ENCODE data around the gene UBQLN4.

Gene UBQLN4

GRCh38 chr1:156053768-156054499 lies at the start of gene UBQLN4:
Gene UBQLN4 (minus strand): TSS chr1:156053798. CDS start chr1:156053701, 97 bp downstream.
- no peaks in the 10 kb centered on the region for H3K9me3 ChIP-seq (ENCODE audit: control insufficient read depth, insufficient read depth, low read length)
- peaks cover 5% of the 10 kb centered on the region for H3K4me1 ChIP-seq (ENCODE audit: control insufficient read depth, insufficient read depth, low read length)
- peak within 1 kb of the TSS; percentile 96 for H3K4me3 ChIP-seq (ENCODE audit: low read depth, low read length)
- H3K27me3 ChIP-seq (ENCODE audit: control insufficient read depth, insufficient read depth, low read length) = peaks cover 8% of the 10 kb centered on the region
- peaks cover 8% of the 10 kb centered on the region for H3K36me3 ChIP-seq (ENCODE audit: control insufficient read depth, insufficient read depth, low read length)
- H3K9ac ChIP-seq (ENCODE audit: low read depth, low read length) = peak within 1 kb of the TSS; percentile 92

- no peaks in the 10 kb centered on the region for H3K36me3 ChIP-seq (ENCODE audit: control insufficient read depth, insufficient read depth, low read length)
- H3K4me1 ChIP-seq (ENCODE audit: control insufficient read depth, insufficient read depth, low read length) = peaks cover 20% of the 10 kb centered on the region
- H3K9me3 ChIP-seq (ENCODE audit: control insufficient read depth, insufficient read depth, low read length) = no peaks in the 10 kb centered on the region
- no peak overlapping the region for H3K4me3 ChIP-seq (ENCODE audit: low read depth, low read length)
- H3K27me3 ChIP-seq (ENCODE audit: control insufficient read depth, insufficient read depth, low read length) = no peaks in the 10 kb centered on the region
- no peak overlapping the region for H3K9ac ChIP-seq (ENCODE audit: low read depth, low read length)
Observed at GRCh38 chr1:156102633-156103511, 49.3 kb upstream of the UBQLN4 start.

- no peaks in the 10 kb centered on the region for H3K27me3 ChIP-seq (ENCODE audit: control insufficient read depth, insufficient read depth, low read length)
- peaks cover 18% of the 10 kb centered on the region for H3K4me1 ChIP-seq (ENCODE audit: control insufficient read depth, insufficient read depth, low read length)
Observed at GRCh38 chr1:156101880-156102279, 48.3 kb upstream of the UBQLN4 start.

GRCh38 chr1:156100205-156100995 lies 46.8 kb upstream of the UBQLN4 start:
- Histone ChIP-seq H3K4me1 (ENCODE audit: control insufficient read depth, insufficient read depth, low read length) (peaks cover 16% of the 10 kb centered on the region), H3K4me3 (ENCODE audit: low read depth, low read length) (no peak overlapping the region), H3K9me3 (ENCODE audit: control insufficient read depth, insufficient read depth, low read length) (no peaks in the 10 kb centered on the region), H3K9ac (ENCODE audit: low read depth, low read length) (no peak overlapping the region), H3K27me3 (ENCODE audit: control insufficient read depth, insufficient read depth, low read length) (no peaks in the 10 kb centered on the region), H3K36me3 (ENCODE audit: control insufficient read depth, insufficient read depth, low read length) (no peaks in the 10 kb centered on the region)

More at GRCh38 chr1:156101880-156102279, 48.3 kb upstream of the UBQLN4 start:
- no peak overlapping the region for H3K4me3 ChIP-seq (ENCODE audit: low read depth, low read length)
- H3K9me3 ChIP-seq (ENCODE audit: control insufficient read depth, insufficient read depth, low read length) = no peaks in the 10 kb centered on the region
- H3K9ac ChIP-seq (ENCODE audit: low read depth, low read length) = no peak overlapping the region
- no peaks in the 10 kb centered on the region for H3K36me3 ChIP-seq (ENCODE audit: control insufficient read depth, insufficient read depth, low read length)

DNA sequence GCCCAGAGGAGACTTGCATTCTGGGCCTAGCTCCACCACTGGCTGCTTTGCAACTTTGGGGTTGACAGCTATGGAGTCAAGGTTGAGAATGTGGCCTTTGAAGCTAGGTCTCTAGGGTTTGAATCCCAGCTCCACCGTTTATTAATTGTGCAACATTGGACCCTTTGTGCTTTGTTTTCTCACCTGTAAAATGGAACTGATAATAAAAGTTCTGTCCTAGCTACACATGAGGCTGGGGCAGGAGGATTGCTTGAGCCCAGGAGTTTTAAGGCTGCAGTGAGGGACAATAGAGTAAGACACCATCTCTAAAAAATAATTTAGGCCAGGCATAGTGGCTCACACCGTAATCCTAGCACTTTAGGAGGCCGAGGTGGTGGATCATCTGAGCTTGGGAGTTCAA lies 45.7 kb upstream of the UBQLN4 start:
- Histone ChIP-seq H3K9ac (ENCODE audit: low read depth, low read length) (no peak overlapping the region), H3K27me3 (ENCODE audit: control insufficient read depth, insufficient read depth, low read length) (no peaks in the 10 kb centered on the region), H3K36me3 (ENCODE audit: control insufficient read depth, insufficient read depth, low read length) (no peaks in the 10 kb centered on the region), H3K4me1 (ENCODE audit: control insufficient read depth, insufficient read depth, low read length) (peaks cover 8% of the 10 kb centered on the region), H3K4me3 (ENCODE audit: low read depth, low read length) (no peak overlapping the region), H3K9me3 (ENCODE audit: control insufficient read depth, insufficient read depth, low read length) (no peaks in the 10 kb centered on the region)

DNA sequence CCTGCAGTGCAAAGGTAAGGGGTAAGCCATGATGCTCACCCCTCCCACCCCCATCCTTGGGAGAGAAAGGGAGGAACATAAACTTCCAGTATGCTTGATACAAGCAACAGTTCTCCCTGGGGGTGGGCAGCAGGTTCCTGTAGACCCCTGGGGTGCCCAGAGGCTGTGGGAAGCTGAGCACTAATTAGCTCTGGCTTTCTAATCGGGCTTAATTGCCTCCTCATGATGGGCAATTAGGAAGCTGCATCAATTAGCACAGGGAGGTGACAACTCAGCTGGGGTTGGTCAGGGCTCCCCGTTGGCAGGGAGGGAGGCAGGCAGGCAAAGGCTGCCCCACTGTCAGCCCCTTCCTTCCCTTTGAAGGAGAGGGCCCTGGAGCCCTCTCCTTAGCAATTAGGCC lies 45.2 kb upstream of the UBQLN4 start:
- H3K4me3 ChIP-seq (ENCODE audit: low read depth, low read length) = no peak overlapping the region
- H3K9ac ChIP-seq (ENCODE audit: low read depth, low read length) = no peak overlapping the region
- H3K4me1 ChIP-seq (ENCODE audit: control insufficient read depth, insufficient read depth, low read length) = peaks cover 6% of the 10 kb centered on the region

DNA sequence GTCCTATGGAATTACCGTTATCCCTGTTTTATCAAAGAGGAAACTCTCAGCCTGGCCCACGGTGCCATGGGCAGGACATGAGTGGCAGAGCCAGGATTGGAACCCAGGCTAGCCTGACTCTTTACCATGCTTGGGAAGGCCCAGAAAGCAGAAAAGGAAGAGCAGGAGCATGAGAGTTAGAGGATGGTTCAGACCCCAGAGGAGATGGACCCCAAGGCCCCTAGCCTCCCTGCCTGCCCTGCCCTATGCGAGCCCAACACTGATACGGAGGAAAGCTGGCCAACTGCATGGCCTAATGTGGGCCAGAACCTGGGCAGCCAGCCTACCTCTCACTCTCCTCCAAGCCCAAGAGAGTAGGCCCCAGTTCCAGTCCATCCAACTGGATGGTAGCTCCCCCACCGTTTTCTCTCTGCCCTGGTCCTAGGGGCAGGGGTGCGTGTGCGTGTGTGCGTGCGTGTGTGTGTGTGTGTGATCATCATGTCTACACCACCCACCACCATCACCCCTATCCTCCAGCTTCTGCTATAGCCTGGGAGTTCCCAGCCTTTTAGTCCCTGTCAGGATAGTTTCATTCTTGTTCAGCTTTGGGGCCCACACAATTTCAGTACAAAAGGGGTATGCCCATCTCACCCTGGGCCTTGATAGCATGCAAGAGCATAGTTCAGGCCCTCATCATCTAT lies 44.0 kb upstream of the UBQLN4 start:
- H3K9me3 ChIP-seq (ENCODE audit: control insufficient read depth, insufficient read depth, low read length) = no peaks in the 10 kb centered on the region
- peaks cover 6% of the 10 kb centered on the region for H3K4me1 ChIP-seq (ENCODE audit: control insufficient read depth, insufficient read depth, low read length)
- no peak overlapping the region for H3K9ac ChIP-seq (ENCODE audit: low read depth, low read length)
- H3K27me3 ChIP-seq (ENCODE audit: control insufficient read depth, insufficient read depth, low read length) = no peaks in the 10 kb centered on the region
- no peaks in the 10 kb centered on the region for H3K36me3 ChIP-seq (ENCODE audit: control insufficient read depth, insufficient read depth, low read length)
- no peak overlapping the region for H3K4me3 ChIP-seq (ENCODE audit: low read depth, low read length)

More for the DNA sequence above, 45.2 kb upstream of the UBQLN4 start:
- no peaks in the 10 kb centered on the region for H3K27me3 ChIP-seq (ENCODE audit: control insufficient read depth, insufficient read depth, low read length)
- no peaks in the 10 kb centered on the region for H3K9me3 ChIP-seq (ENCODE audit: control insufficient read depth, insufficient read depth, low read length)
- H3K36me3 ChIP-seq (ENCODE audit: control insufficient read depth, insufficient read depth, low read length) = no peaks in the 10 kb centered on the region

DNA sequence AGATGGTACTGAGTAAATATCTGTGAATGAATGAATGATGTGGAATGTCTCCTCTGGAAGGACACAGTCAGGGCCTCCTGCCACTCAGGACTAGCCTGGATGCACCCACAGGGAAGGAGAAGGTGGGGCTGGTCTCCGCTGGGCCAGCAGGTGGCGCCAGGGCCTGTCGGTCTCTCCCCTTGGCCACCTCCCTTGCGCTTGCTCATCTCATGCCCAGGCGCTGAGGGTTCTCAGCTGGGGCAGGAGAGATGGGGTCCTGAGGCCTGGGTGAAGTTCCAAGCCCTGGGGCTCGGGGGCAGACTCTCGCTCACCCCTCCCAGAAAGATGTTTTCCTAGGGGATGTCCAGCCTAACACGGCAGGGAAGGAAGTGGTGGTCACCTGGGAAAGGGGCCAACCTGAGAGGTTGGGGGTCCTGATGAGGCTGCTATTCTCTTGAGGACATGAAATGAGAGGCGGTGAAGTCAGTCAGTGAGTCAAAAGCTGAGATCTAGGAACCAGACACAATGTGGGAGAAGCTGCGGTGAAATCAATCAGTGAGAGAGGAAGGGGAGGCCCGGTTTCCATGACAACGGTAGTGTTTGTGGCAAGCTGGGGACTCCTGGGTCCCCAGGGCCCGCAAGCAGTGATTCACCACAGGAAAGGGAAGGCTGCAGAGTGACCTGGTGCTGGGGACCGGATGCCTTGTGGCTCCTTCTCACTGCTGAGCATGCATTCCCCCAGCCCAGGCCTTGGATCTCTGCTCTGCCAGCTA lies 43.2 kb upstream of the UBQLN4 start:
- Histone ChIP-seq H3K9ac (ENCODE audit: low read depth, low read length) (no peak overlapping the region), H3K27me3 (ENCODE audit: control insufficient read depth, insufficient read depth, low read length) (no peaks in the 10 kb centered on the region), H3K4me3 (ENCODE audit: low read depth, low read length) (no peak overlapping the region), H3K9me3 (ENCODE audit: control insufficient read depth, insufficient read depth, low read length) (no peaks in the 10 kb centered on the region), H3K4me1 (ENCODE audit: control insufficient read depth, insufficient read depth, low read length) (peaks cover 6% of the 10 kb centered on the region), H3K36me3 (ENCODE audit: control insufficient read depth, insufficient read depth, low read length) (no peaks in the 10 kb centered on the region)

GRCh38 chr1:156095906-156096508 lies 42.4 kb upstream of the UBQLN4 start:
- no peak overlapping the region for H3K4me3 ChIP-seq (ENCODE audit: low read depth, low read length)
- no peak overlapping the region for H3K9ac ChIP-seq (ENCODE audit: low read depth, low read length)
- peaks cover 6% of the 10 kb centered on the region for H3K4me1 ChIP-seq (ENCODE audit: control insufficient read depth, insufficient read depth, low read length)

GRCh38 chr1:156091610-156092009 lies 38.0 kb upstream of the UBQLN4 start:
- no peak overlapping the region for H3K9ac ChIP-seq (ENCODE audit: low read depth, low read length)
- H3K36me3 ChIP-seq (ENCODE audit: control insufficient read depth, insufficient read depth, low read length) = no peaks in the 10 kb centered on the region
- no peak overlapping the region for H3K4me3 ChIP-seq (ENCODE audit: low read depth, low read length)
- H3K9me3 ChIP-seq (ENCODE audit: control insufficient read depth, insufficient read depth, low read length) = no peaks in the 10 kb centered on the region
- H3K27me3 ChIP-seq (ENCODE audit: control insufficient read depth, insufficient read depth, low read length) = no peaks in the 10 kb centered on the region
- H3K4me1 ChIP-seq (ENCODE audit: control insufficient read depth, insufficient read depth, low read length) = no peaks in the 10 kb centered on the region

More at GRCh38 chr1:156095906-156096508, 42.4 kb upstream of the UBQLN4 start:
- Histone ChIP-seq H3K36me3 (ENCODE audit: control insufficient read depth, insufficient read depth, low read length) (no peaks in the 10 kb centered on the region), H3K27me3 (ENCODE audit: control insufficient read depth, insufficient read depth, low read length) (no peaks in the 10 kb centered on the region), H3K9me3 (ENCODE audit: control insufficient read depth, insufficient read depth, low read length) (no peaks in the 10 kb centered on the region)

Data from iPS-15b (cell line).